Fibroblast of villous mesenchyme (primary cell): Measurements from ENCODE around the gene TMEM126A. TPM values are rescaled to one million over a fixed set of nuclear protein-coding genes. Genes with fewer than 3 reads are reported as not detected.

Experiments used
- DNase-seq: peaks from one replicate; pipeline ENCODE4 v3.0.0-alpha.2; 2010; ENCODE audit warnings: low read depth
- H3K4me3 ChIP-seq: 2 replicates; pipeline ENCODE4 v1.5.1; 2011; ENCODE audit warnings: low read depth, mild to moderate bottlenecking, low read length
- CTCF ChIP-seq: IDR thresholded peaks from 2 replicates; pipeline ENCODE4 v1.5.1; 2012; ENCODE audit warnings: low read depth, mild to moderate bottlenecking, low read length; ENCODE audit not compliant: insufficient read depth
- total RNA-seq: library from RNA; depleted of rRNA; stranded (reverse); fragments of >200 nt; gene quantifications from 2 replicates; pipeline ENCODE4 v1.2.3, GENCODE V29; 2012

TMEM126A gene
- total RNA-seq, 1 donor, result 46.6 TPM

DNA sequence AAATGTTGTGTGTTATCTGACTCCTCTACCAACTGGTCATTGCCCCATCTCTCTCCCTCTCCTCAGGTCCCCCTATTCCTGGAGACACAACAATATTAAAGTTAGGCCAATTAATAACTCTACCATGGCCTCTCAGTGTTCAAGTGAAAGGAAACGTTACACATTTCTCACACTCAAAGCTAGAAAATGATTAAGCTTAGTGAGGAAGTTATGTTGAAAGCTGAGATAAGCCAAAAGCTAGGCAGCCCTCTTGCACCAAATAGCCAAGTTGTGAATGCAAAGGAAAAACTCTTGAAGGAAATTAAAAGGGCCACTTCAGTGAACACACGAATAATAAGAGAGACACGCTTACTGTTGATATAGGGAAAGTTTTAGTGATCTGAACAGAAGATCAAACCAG is 27.5 kb upstream of the TMEM126A start:
- H3K4me3 ChIP-seq, result no peak overlapping the region
- no peak for DNase-seq
- no peak for TF ChIP-seq CTCF

DNA sequence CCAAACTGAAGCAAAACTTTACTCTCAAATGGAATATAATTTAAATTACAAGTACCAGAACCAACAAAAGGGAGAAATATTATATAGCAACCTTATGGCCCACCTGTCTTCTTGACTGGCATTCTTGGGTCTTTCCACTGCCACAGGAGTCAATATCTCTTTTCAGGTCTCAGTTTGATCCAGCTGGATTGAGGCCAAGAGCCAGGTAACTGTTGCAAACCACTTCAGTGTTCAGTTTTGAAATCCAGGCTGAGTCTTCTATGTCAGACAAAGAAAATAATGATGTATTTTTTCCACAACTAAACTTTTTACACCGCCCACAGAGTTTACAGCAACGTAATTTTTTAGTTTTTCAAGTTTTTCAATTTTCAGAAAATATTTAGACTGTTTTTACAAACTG is 21.3 kb upstream of the TMEM126A start:
- DNase-seq, result no peak
- no peak for TF ChIP-seq CTCF
- H3K4me3 ChIP-seq, result no peak overlapping the region

DNA sequence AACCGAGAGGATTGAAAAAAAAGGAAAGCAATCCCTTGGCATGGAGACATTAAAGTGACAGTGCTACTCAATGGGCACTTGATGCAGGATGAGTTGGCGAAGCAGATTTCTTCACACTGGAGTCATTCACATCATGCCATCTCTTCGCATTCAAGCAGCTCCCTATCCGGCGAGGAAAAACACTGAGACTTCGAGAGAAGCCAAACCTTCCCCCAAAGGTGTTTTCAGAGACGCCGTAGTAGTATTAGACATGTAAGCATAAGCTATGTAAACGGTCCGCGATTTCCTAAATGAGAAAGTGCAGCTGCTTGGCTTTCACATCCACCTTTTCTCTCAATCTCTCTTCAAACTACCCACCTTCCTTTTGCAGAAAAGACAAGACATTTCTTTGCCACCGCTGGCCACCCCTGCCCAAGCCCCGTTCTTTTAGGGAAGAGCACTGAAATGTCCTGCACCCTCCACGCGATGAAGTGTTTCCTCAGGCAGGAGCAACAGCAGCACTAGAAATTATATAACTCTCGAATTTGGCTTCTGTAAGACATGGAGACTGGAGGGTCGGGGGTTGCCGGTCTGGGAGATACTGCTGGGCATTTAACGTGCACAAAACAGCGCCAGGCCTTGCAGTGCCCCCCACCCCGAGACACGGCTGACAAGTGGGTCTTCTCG is 20.3 kb upstream of the TMEM126A start, which contains the start of gene DLG2:
DLG2 (minus strand) TSS at position 13 of the 666 bp plus-strand sequence.
- DNase-seq, result peak; percentile 23
- peak within 1 kb of the TSS; percentile 71 for H3K4me3 ChIP-seq
- TF ChIP-seq CTCF, result no peak

DNA sequence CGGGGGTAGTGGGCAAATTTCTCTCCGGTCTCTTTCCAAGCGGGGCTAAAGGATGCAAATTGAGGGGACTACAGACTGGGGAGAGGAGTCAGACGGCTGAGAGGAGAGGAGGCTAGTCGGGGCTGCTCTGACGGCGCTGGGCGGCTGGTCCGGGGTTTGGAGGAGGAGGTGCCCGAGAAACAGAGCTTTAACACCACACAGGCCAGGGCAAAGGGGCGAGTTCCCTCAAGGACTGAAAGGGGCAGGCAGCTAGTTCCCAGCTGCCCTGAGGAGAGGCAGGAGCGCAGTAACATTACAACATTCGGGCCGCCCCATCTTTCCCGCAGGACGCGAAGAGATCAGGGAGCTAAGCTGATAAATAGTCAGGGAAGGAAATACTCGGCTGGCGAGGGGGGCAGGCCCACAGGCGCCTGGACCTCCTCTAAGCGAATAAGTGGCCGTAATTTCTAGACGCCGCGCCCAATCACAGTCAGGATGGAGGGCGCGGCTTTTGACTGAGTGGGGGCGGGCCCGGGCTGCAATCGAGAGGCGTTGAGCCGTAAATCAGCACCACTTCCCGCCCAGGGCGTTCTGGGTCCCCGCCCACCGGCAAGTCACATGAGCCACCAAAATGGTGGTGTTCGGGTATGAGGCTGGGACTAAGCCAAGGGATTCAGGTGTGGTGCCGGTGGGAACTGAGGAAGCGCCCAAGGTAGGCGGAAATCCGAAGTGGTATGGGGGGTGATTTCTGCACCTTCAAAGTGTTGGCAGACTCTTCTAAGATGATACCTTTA is 19.6 kb upstream of the TMEM126A start, which contains the start of gene TMEM126B:
TMEM126B (plus strand) TSS at position 596 of the 773 bp plus-strand sequence; CDS start at position 611, 15 bp downstream.
- TF ChIP-seq CTCF, result no peak
- H3K4me3 ChIP-seq, result peak within 1 kb of the TSS; percentile 71
- DNase-seq, result peak; percentile 98

DNA sequence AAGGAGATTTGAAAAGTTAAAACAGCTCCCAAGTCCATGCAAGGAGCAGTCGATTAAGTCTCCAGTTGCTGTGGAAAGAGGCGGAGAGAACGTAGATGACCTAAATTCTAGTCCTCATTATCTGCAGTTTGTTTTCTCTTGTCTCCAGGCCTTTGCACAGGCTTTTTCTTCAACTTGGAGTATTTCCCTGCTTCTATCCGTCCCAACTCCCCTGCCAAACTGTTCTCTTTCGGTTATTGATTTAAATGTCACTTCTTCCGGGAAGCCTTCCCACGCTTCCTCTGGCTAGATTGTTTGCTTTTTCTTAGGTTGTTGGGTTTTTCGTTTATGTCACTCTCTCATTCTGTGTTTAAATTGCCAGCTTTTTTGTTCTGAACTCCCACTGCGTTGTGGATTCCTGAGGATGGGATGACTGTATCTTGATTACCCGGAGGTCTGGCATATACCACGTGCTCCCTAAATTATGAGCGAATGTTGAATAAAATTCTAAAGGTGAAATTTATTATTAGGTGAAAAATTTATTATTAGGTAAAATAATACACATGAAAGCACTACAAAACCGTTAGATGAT is 18.9 kb upstream of the TMEM126A start:
- H3K4me3 ChIP-seq, result peak overlapping the region; percentile 71
- no peak for TF ChIP-seq CTCF
- no peak for DNase-seq

DNA sequence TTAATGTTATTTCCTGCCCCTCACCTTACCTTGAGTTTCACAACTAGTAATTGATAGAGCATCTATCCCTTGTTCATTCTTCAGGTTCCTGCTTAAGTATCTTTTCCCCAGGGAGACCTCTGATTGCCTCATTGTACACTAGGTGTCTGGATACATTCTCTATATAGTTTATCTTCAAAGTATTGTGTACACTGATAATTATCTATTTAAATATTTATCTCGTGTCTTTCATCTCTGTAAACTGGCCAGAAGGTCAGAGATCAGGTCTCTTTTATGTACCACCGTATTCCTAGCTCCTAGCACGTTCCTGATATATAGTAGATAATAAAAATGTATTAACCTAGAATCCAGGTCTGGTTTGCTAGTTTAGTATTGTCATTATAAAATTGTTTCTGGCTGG is 13.0 kb upstream of the TMEM126A start:
- no peak for TF ChIP-seq CTCF
- no peak overlapping the region for H3K4me3 ChIP-seq
- no peak for DNase-seq
